Measurements from ENCODE around the gene NPAS3.

NPAS3 gene

DNA sequence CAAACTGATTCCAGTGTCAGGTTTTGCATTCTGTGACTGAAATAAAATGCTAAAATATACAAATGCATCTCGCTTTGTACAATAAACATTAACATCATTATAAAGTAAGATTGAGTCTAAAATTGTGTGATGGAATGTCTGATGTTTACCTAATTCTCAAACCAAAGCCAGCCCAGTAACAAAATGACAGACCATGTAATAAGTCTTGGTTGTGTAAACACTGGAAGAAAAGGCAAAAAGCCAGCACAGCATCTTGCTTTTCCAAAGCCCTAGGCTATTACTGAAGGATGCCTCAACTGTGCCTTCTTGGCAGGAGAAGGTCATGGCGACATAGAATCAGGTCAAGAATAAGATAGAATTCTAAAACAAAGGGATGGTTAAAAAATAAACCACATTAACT is 842.6 kb downstream of the NPAS3 start:
- Histone ChIP-seq H3K27ac (replicated peaks) (no peak overlapping the region), H3K4me3 (replicated peaks; ENCODE audit: insufficient read depth, low read length) (no peak overlapping the region), H3K27me3 (ENCODE audit: insufficient read depth, poor library complexity, severe bottlenecking) (no peaks in the 10 kb centered on the region)
- no peak for TF ChIP-seq SPI1 (IDR thresholded peaks at IDR 0.05; ENCODE audit: borderline replicate concordance, low read depth)
- no peak for TF ChIP-seq CTCF (IDR thresholded peaks at IDR 0.05; ENCODE audit: insufficient read depth, low read length)
- TF ChIP-seq GABPA (IDR thresholded peaks at IDR 0.05; ENCODE audit: low read depth) = no peak
- no peak for TF ChIP-seq REST (IDR thresholded peaks at IDR 0.05; ENCODE audit: insufficient replicate concordance, low read depth)
- no peak for TF ChIP-seq POLR2AphosphoS5 (IDR thresholded peaks at IDR 0.05; ENCODE audit: low read depth)
- no peak for DNase-seq (ENCODE audit: low read depth in 1 of 2, low spot score in 1 of 2)

DNA sequence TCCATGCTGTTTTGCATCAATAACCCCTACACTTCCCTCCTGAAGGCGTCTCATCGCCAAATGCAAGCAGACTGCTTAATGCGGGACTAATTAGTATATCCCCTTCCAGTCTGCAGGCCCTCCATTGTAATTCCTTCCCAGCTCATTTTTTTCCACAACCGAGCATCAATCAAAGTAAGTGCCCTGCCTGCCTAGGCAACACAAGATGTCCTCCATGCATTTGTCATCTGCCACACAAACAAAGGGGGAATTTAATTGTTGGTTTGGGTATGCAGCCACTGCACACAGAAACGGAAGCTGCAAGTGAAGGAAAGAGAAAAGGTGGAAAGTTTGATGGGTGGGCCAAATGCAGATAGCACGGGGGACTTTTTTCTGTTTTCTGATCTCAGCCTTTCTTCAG is 844.2 kb downstream of the NPAS3 start:
- TF ChIP-seq POLR2AphosphoS5 (IDR thresholded peaks at IDR 0.05; ENCODE audit: low read depth) (no peak), REST (IDR thresholded peaks at IDR 0.05; ENCODE audit: insufficient replicate concordance, low read depth) (no peak), SPI1 (IDR thresholded peaks at IDR 0.05; ENCODE audit: borderline replicate concordance, low read depth) (no peak), GABPA (IDR thresholded peaks at IDR 0.05; ENCODE audit: low read depth) (no peak), CTCF (IDR thresholded peaks at IDR 0.05; ENCODE audit: insufficient read depth, low read length) (no peak)
- Histone ChIP-seq H3K4me3 (replicated peaks; ENCODE audit: insufficient read depth, low read length) (no peak overlapping the region), H3K27ac (replicated peaks) (no peak overlapping the region), H3K27me3 (ENCODE audit: insufficient read depth, poor library complexity, severe bottlenecking) (no peaks in the 10 kb centered on the region)
- no peak for DNase-seq (ENCODE audit: low read depth in 1 of 2, low spot score in 1 of 2)

- Histone ChIP-seq H3K27ac (replicated peaks) (no peak overlapping the region), H3K27me3 (ENCODE audit: insufficient read depth, poor library complexity, severe bottlenecking) (peaks cover 8% of the 10 kb centered on the region), H3K4me3 (replicated peaks; ENCODE audit: insufficient read depth, low read length) (no peak overlapping the region)
- TF ChIP-seq POLR2AphosphoS5 (IDR thresholded peaks at IDR 0.05; ENCODE audit: low read depth) = no peak
- TF ChIP-seq GABPA (IDR thresholded peaks at IDR 0.05; ENCODE audit: low read depth) = no peak
- TF ChIP-seq SPI1 (IDR thresholded peaks at IDR 0.05; ENCODE audit: borderline replicate concordance, low read depth) = no peak
- TF ChIP-seq CTCF (IDR thresholded peaks at IDR 0.05; ENCODE audit: insufficient read depth, low read length) = no peak
- no peak for TF ChIP-seq REST (IDR thresholded peaks at IDR 0.05; ENCODE audit: insufficient replicate concordance, low read depth)
- DNase-seq (ENCODE audit: low read depth in 1 of 2, low spot score in 1 of 2) = no peak
These were observed 847.6 kb downstream of the NPAS3 start for GRCh38 chr14:33786091-33786825.

All from HL-60 (cell line).